H1 (cell line): ENCODE data around the gene WSCD1. TPM values are rescaled to one million over a fixed set of nuclear protein-coding genes. Genes with fewer than 3 reads are reported as not detected.
A peak's percentile ranks its signal among the peaks of the same experiment; 100 is the strongest.

Experiments
- CTCF ChIA-PET: fragments of 300-600 bp; sonication (Branson Sonifier 250); formaldehyde crosslinking; loops from one replicate; lab custom pipeline; 2021; ENCODE audit not compliant: partially characterized antibody; lab: Charles Lee
- POLR2A ChIA-PET: fragments of 300-600 bp; sonication (Branson Sonifier 250); formaldehyde crosslinking; loops from one replicate; lab custom pipeline; 2021; ENCODE audit warnings: inconsistent platforms; ENCODE audit not compliant: partially characterized antibody; lab: Charles Lee
- DNase-seq, 2 experiments: peaks; one replicate each; pipeline versions ENCODE4 v3.0.0 to v3.0.0-alpha.2; 2010 to 2022; ENCODE audit warnings: low spot score in 2 of 2, low read depth in 1 of 2, mixed read lengths in 1 of 2
- FAIRE-seq: peaks from 2 replicates; lab custom pipeline; 2011; peaks lifted over from hg19 to GRCh38; lab: Jason Lieb, UNC
- H2AFZ ChIP-seq: 2 replicates; pipeline ENCODE4 v1.8.1; 2012; ENCODE audit warnings: low read length, inconsistent platforms
- H2AK5ac ChIP-seq: 2 replicates; pipeline ENCODE4 v1.6.1; 2013; ENCODE audit warnings: low read depth, low read length
- H2BK120ac ChIP-seq: replicated peaks from 2 replicates; pipeline ENCODE3; 2013; ENCODE audit warnings: low read depth, low read length, inconsistent platforms
- H2BK12ac ChIP-seq: 2 replicates; pipeline ENCODE4 v1.6.1; 2013; ENCODE audit warnings: low read depth, low read length
- H2BK15ac ChIP-seq: 2 replicates; pipeline ENCODE4 v1.6.1; 2013; ENCODE audit warnings: low read length
- H2BK20ac ChIP-seq: 2 replicates; pipeline ENCODE4 v1.6.1; 2013; ENCODE audit warnings: low read length
- H2BK5ac ChIP-seq: 2 replicates; pipeline ENCODE4 v1.6.1; 2013; ENCODE audit warnings: low read depth, low read length
- H3K14ac ChIP-seq: 2 replicates; pipeline ENCODE4 v1.6.1; 2013; ENCODE audit warnings: inconsistent platforms; ENCODE audit not compliant: insufficient read length
- H3K18ac ChIP-seq: 2 replicates; pipeline ENCODE4 v1.6.1; 2013; ENCODE audit warnings: low read length; ENCODE audit errors: extremely low read depth
- H3K23ac ChIP-seq: 2 replicates; pipeline ENCODE4 v1.6.1; 2013; ENCODE audit warnings: inconsistent platforms; ENCODE audit not compliant: insufficient read length
- H3K23me2 ChIP-seq: 2 replicates; pipeline ENCODE4 v1.6.1; 2013; ENCODE audit warnings: low read depth, low read length
- H3K27ac ChIP-seq: 2 replicates; pipeline ENCODE4 v1.6.1; 2011; ENCODE audit warnings: low read depth, low read length, inconsistent platforms
- H3K27me3 ChIP-seq, 4 experiments: replicated peaks in 1 of 4; 1 replicate in 1 of 4; 2 replicates in 3 of 4; pipeline versions ENCODE4 v1.6.1 to v1.8.1; 2011 to 2013; ENCODE audit warnings: low read length in 3 of 4, mild to moderate bottlenecking in 3 of 4, inconsistent platforms in 2 of 4, mixed read lengths in 2 of 4, moderate library complexity in 1 of 4; ENCODE audit not compliant: control insufficient read depth in 3 of 4, insufficient read depth in 3 of 4; ENCODE audit errors: extremely low read depth in 1 of 4
- H3K36me3 ChIP-seq, 4 experiments: 2 replicates each; pipeline versions ENCODE4 v1.6.1 to v1.8.1; 2011 to 2013; ENCODE audit warnings: mild to moderate bottlenecking in 4 of 4, low read length in 3 of 4, moderate library complexity in 2 of 4, control low read depth in 1 of 4, inconsistent platforms in 1 of 4; ENCODE audit not compliant: insufficient read depth in 4 of 4, control insufficient read depth in 2 of 4
- H3K4ac ChIP-seq: replicated peaks from 2 replicates; pipeline ENCODE3; 2013; ENCODE audit warnings: low read length, low read depth, mixed read lengths, inconsistent platforms; ENCODE audit not compliant: insufficient read length
- H3K4me1 ChIP-seq, 4 experiments: replicated peaks in 1 of 4; 1 replicate in 1 of 4; 2 replicates in 3 of 4; pipeline versions ENCODE4 v1.6.1 to v1.8.1; 2011 to 2013; ENCODE audit warnings: low read length in 3 of 4, inconsistent platforms in 2 of 4, mixed read lengths in 1 of 4; ENCODE audit not compliant: insufficient read depth in 4 of 4, control insufficient read depth in 3 of 4
- H3K4me2 ChIP-seq, 2 experiments: 2 replicates each; pipeline versions ENCODE4 v1.6.1 to v1.8.1; 2011 to 2013; ENCODE audit warnings: low read depth in 2 of 2, low read length in 2 of 2, control low read depth in 1 of 2, inconsistent platforms in 1 of 2, mild to moderate bottlenecking in 1 of 2; ENCODE audit not compliant: insufficient read depth in 1 of 2
- H3K4me3 ChIP-seq, 4 experiments: fragments of 200-600, 300-600 bp in 1 of 4; sonication (generic), shearing (Covaris generic), sonication (Bioruptor Twin) in 1 of 4; 2 replicates each; pipeline versions ENCODE4 v1.5.1 to v1.8.1; 2011 to 2016; ENCODE audit warnings: low read length in 4 of 4, low read depth in 3 of 4, control low read depth in 2 of 4, inconsistent platforms in 2 of 4, mild to moderate bottlenecking in 2 of 4, mixed read lengths in 1 of 4, moderate library complexity in 1 of 4; ENCODE audit not compliant: insufficient read depth in 2 of 4; ENCODE audit errors: extremely low read depth in 1 of 4
- H3K56ac ChIP-seq: replicated peaks from 2 replicates; pipeline ENCODE3; 2013; ENCODE audit warnings: low read depth, mild to moderate bottlenecking, mixed read lengths, low read length, inconsistent platforms; ENCODE audit not compliant: insufficient read length
- H3K79me1 ChIP-seq: 2 replicates; pipeline ENCODE4 v1.6.1; 2013; ENCODE audit warnings: low read depth, low read length, control low read depth
- H3K79me2 ChIP-seq, 2 experiments: 2 replicates each; pipeline versions ENCODE4 v1.6.1 to v1.8.1; 2012 to 2013; ENCODE audit warnings: low read length in 2 of 2, mild to moderate bottlenecking in 2 of 2, inconsistent platforms in 1 of 2; ENCODE audit not compliant: insufficient read depth in 2 of 2, control insufficient read depth in 1 of 2
- H3K9ac ChIP-seq, 4 experiments: replicated peaks in 1 of 4; 1 replicate in 1 of 4; 2 replicates in 3 of 4; pipeline versions ENCODE4 v1.6.1 to v1.8.1; 2011 to 2013; ENCODE audit warnings: low read depth in 3 of 4, low read length in 3 of 4, control low read depth in 2 of 4, mild to moderate bottlenecking in 2 of 4, moderate library complexity in 2 of 4, inconsistent platforms in 1 of 4; ENCODE audit errors: extremely low read depth in 1 of 4
- H3K9me3 ChIP-seq, 2 experiments: 2 replicates each; pipeline versions ENCODE4 v1.6.1 to v1.8.1; 2012 to 2013; ENCODE audit warnings: mild to moderate bottlenecking in 2 of 2, moderate library complexity in 2 of 2, control low read depth in 1 of 2, inconsistent platforms in 1 of 2, low read depth in 1 of 2, low read length in 1 of 2, mixed read lengths in 1 of 2; ENCODE audit not compliant: insufficient read depth in 2 of 2
- H4K20me1 ChIP-seq, 2 experiments: replicated peaks in 1 of 2; 2 replicates each; pipeline versions ENCODE3 to v1.8.1; 2011 to 2013; ENCODE audit warnings: inconsistent platforms in 2 of 2, low read length in 2 of 2, mild to moderate bottlenecking in 1 of 2; ENCODE audit not compliant: insufficient read depth in 2 of 2, control insufficient read depth in 1 of 2
- H4K5ac ChIP-seq: 2 replicates; pipeline ENCODE4 v1.6.1; 2013; ENCODE audit warnings: low read length, low read depth, mixed read lengths, inconsistent platforms; ENCODE audit not compliant: insufficient read length
- H4K8ac ChIP-seq: 2 replicates; pipeline ENCODE4 v1.8.0; 2013; ENCODE audit warnings: mild to moderate bottlenecking, moderate library complexity, low read length, inconsistent platforms; ENCODE audit not compliant: insufficient read depth; ENCODE audit errors: extremely low read depth
- H4K91ac ChIP-seq: replicated peaks from 2 replicates; pipeline ENCODE3; 2013; ENCODE audit warnings: low read length, mixed read lengths, inconsistent platforms; ENCODE audit not compliant: insufficient read length
- ASH2L ChIP-seq: fragments of 200-600, 300-600 bp; sonication (generic); IDR thresholded peaks from one replicate; pipeline ENCODE4 v1.7.1; 2017; ENCODE audit warnings: low read length
- KDM1A ChIP-seq: fragments of 200-600, 300-600 bp; sonication (generic); IDR thresholded peaks from 2 replicates; pipeline ENCODE4 v1.7.1; 2016; ENCODE audit warnings: mild to moderate bottlenecking, low read length, borderline replicate concordance
- MAFK ChIP-seq: IDR thresholded peaks from 2 replicates; pipeline ENCODE4 v1.6.1; 2012; ENCODE audit warnings: low read depth, mild to moderate bottlenecking, improper control_type of control experiment, low read length
- SP1 ChIP-seq: IDR thresholded peaks from 2 replicates; pipeline ENCODE4 v1.6.1; 2011; ENCODE audit warnings: low read depth, low read length
- TCF12 ChIP-seq: IDR thresholded peaks from 2 replicates; pipeline ENCODE4 v1.6.1; 2011; ENCODE audit warnings: low read depth, mild to moderate bottlenecking, low read length
- WGBS, 2 experiments: shearing (Covaris generic) in 1 of 2; methylation state at CpG; one replicate each; pipeline versions ENCODE4 v1.1.6 to v1.1.7; 2013 to 2015; ENCODE audit warnings: low lambda C conversion rate in 2 of 2, mixed read lengths in 2 of 2, inconsistent platforms in 1 of 2, low coverage in 1 of 2, missing lambda C conversion rate in 1 of 2; ENCODE audit not compliant: insufficient replicate concordance in 2 of 2, insufficient coverage in 1 of 2, insufficient read length in 1 of 2; ENCODE audit errors: extremely low coverage in 1 of 2, missing lambda C conversion rate in 1 of 2; 5-methylcytosine and 5-hydroxymethylcytosine counted together
- polyA plus RNA-seq, 7 experiments: library from polyadenylated mRNA; depleted of rRNA in 3 of 7; stranded (reverse) in 5 of 7; unstranded in 2 of 7; fragments of >200 nt in 5 of 7; fragments of 200-250 nt in 2 of 7; gene quantifications; 1 replicate in 5 of 7; 2 replicates in 1 of 7; 4 replicates in 1 of 7; pipeline versions ENCODE4 v1.2.1 to v1.2.3, GENCODE V29; 2011 to 2013; ENCODE audit warnings: missing spikeins in 2 of 7, mixed read lengths in 2 of 7
- total RNA-seq: library from RNA; stranded (reverse); fragmentation: NEBNext Ultra II Directional; extraction: Animal tissue kit (Norgen Biotek cat#: 25700); gene quantifications from 2 replicates; pipeline ENCODE4 v1.2.1, GENCODE V29; 2021
- TF ChIP-seq, protein P1 (sequence below): IDR thresholded peaks from 2 replicates; pipeline ENCODE4 v1.6.1; 2012; ENCODE audit warnings: inconsistent platforms
- TF ChIP-seq, protein P2 (sequence below), 3 experiments: IDR thresholded peaks; 1 replicate in 2 of 3; 2 replicates in 1 of 3; pipeline versions ENCODE4 v1.5.1 to v1.6.1; 2011; ENCODE audit warnings: low read length in 3 of 3, mild to moderate bottlenecking in 3 of 3, inconsistent platforms in 2 of 3, low read depth in 1 of 3, moderate library complexity in 1 of 3; ENCODE audit not compliant: insufficient read depth in 1 of 3; ENCODE audit errors: control extremely low read depth in 1 of 3

WSCD1 gene
- total and polyA plus RNA-seq, 2 of the 8 experiments (the other 6 are each of a cell fraction or from before 2014, with no cell fraction given): 21.9 to 39.0 TPM

DNA sequence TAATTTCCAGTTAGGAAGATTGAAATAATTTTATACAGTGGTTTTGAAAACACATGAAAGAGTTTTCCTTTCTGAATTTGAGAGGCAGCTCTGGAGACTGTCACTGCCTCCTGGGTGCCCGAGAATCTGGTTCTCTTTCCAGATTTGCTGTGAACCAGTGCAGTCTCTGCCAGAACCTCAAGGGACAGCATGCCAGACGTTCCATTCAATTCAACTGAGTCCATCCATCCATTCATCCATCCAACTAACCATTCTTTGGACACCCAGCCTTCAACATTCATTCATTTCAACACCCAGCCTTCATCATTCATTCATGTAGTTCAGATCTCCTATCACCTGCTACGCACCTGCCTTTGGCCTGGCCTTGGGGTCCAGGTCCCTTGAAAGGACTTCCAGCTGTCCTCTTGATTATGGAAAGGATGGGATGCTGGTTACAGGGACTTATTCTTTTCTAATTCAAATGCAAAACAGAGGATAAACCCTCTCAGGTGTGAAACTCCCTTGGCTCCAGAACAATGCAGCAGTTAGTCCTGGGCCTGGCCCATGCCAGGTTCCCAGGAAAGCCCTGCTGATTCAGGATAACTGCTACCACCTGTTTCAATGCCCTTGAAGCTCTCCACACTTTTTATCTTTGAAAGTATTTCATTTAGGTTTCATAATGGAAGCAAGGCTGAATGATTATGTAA, 68.7 kb downstream of the WSCD1 start:
- no peaks in the 10 kb centered on the region for H3K9me3 ChIP-seq
- no peaks in the 10 kb centered on the region for H3K27me3 ChIP-seq
- no peak overlapping the region for H3K23ac ChIP-seq
- no peaks in the 10 kb centered on the region for H3K79me1 ChIP-seq
- no peaks in the 10 kb centered on the region for H4K20me1 ChIP-seq
- peaks cover 2% of the 10 kb centered on the region; the same call in 1 of the 2 replicates for H3K23me2 ChIP-seq
- H3K27ac ChIP-seq: no peak overlapping the region
- ChIA-PET CTCF (interaction anchor here (1.4 kb wide), 1 partner anchor 9 kb away, joined by 5 read pairs; no protein-coding TSS in a partner anchor), POLR2A (interaction anchor here (0.6 to 1.2 kb wide), 3 partner anchors 19 to 70 kb away, joined by 3 read pairs; no protein-coding TSS in a partner anchor)
- FAIRE-seq: peak; percentile 91
- peak overlapping the region; percentile 2; the same call in 1 of the 2 replicates for H3K18ac ChIP-seq
- H3K79me2 ChIP-seq: no peaks in the 10 kb centered on the region
- H2BK15ac ChIP-seq: 0 out of 2 replicates have a peak overlapping the region, but pooled peaks have one; percentile 50
- 0 out of 2 replicates have a peak overlapping the region, but pooled peaks have one; percentile 64 for H2BK20ac ChIP-seq
- no peak overlapping the region for H3K9ac ChIP-seq
- 0 out of 2 replicates have a peak overlapping the region, but pooled peaks have one; percentile 55 for H2BK12ac ChIP-seq
- peak overlapping the region in 1 of 2 experiments; percentile 15; a peak in 2 of 4 replicates for H3K4me2 ChIP-seq
- no peak overlapping the region for H2AFZ ChIP-seq
- peak overlapping the region; percentile 63; the same call in 1 of the 2 replicates for H2BK5ac ChIP-seq
- no peak overlapping the region for H3K4ac ChIP-seq
- H3K4me3 ChIP-seq: peak overlapping the region in 1 of 4 experiments; percentile 6; a peak in 1 of 8 replicates
- H2BK120ac ChIP-seq: no peak overlapping the region
- no peak overlapping the region for H3K56ac ChIP-seq
- H3K36me3 ChIP-seq: no peaks in the 10 kb centered on the region
- DNase-seq: peak in 1 of 2 experiments; percentile 7
- peaks cover 0 to 25% (median 15%) of the 10 kb centered on the region in 4 experiments; a peak in 6 of 7 replicates for H3K4me1 ChIP-seq
- H4K5ac ChIP-seq: no peak overlapping the region
- 53% methylated on average over 3 of the region's 3 CpGs; no CpG with 5 or more reads in 1 of the 2 experiments for WGBS, 2 experiments
- H3K14ac ChIP-seq: no peak overlapping the region
- peak overlapping the region; percentile 8 for H4K91ac ChIP-seq
- H4K8ac ChIP-seq: no peak overlapping the region
- H2AK5ac ChIP-seq: no peak overlapping the region
- 0 out of 2 replicates have a peak, but pooled peaks have one; percentile 20 for TF ChIP-seq SP1
- peak; percentile 98 for TF ChIP-seq TCF12
- TF ChIP-seq KDM1A: peak; percentile 42; the same call in 1 of the 2 replicates
- TF ChIP-seq, protein P1, sequence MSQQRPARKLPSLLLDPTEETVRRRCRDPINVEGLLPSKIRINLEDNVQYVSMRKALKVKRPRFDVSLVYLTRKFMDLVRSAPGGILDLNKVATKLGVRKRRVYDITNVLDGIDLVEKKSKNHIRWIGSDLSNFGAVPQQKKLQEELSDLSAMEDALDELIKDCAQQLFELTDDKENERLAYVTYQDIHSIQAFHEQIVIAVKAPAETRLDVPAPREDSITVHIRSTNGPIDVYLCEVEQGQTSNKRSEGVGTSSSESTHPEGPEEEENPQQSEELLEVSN: peak; percentile 88
- peak; percentile 44; the same call in 1 of the 2 replicates for TF ChIP-seq MAFK
- TF ChIP-seq, protein P2, sequence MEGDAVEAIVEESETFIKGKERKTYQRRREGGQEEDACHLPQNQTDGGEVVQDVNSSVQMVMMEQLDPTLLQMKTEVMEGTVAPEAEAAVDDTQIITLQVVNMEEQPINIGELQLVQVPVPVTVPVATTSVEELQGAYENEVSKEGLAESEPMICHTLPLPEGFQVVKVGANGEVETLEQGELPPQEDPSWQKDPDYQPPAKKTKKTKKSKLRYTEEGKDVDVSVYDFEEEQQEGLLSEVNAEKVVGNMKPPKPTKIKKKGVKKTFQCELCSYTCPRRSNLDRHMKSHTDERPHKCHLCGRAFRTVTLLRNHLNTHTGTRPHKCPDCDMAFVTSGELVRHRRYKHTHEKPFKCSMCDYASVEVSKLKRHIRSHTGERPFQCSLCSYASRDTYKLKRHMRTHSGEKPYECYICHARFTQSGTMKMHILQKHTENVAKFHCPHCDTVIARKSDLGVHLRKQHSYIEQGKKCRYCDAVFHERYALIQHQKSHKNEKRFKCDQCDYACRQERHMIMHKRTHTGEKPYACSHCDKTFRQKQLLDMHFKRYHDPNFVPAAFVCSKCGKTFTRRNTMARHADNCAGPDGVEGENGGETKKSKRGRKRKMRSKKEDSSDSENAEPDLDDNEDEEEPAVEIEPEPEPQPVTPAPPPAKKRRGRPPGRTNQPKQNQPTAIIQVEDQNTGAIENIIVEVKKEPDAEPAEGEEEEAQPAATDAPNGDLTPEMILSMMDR (IDR thresholded peaks at IDR 0.05; ENCODE audit: control extremely low read depth in 1 of 3, insufficient read depth in 1 of 3, low read depth in 1 of 3, low read length in 3 of 3): no peak
- TF ChIP-seq ASH2L: no peak
